A673 (cell line): ENCODE data around the gene OPRL1.

Source experiments
- CTCF ChIP-seq: fragments of 300-800, 200-600 bp; sonication (generic); conservative IDR thresholded peaks from 2 replicates; pipeline ENCODE4 v1.5.1; 2017; ENCODE audit warnings: low read depth, mild to moderate bottlenecking, antibody characterized with exemption, low read length, moderate library complexity, mixed read lengths
- EZH2 ChIP-seq: fragments of 200-600 bp; sonication (generic); IDR thresholded peaks from 2 replicates; pipeline ENCODE4 v1.6.1; 2017; ENCODE audit warnings: borderline replicate concordance, low read depth, mild to moderate bottlenecking, mixed read lengths, antibody characterized with exemption, low read length; ENCODE audit not compliant: poor library complexity, severe bottlenecking

- no peak for TF ChIP-seq CTCF
- TF ChIP-seq EZH2, result no peak
Observed at GRCh38 chr20:64109831-64110391, 30.0 kb downstream of the OPRL1 start.
